Prostate gland (tissue), 2 donors: ENCODE results near the gene EIF3B.

Source experiments
- CTCF ChIP-seq, 4 experiments: fragments of 200-600 bp in 2 of 4; fragments of 450-650 bp in 2 of 4; sonication (generic) in 2 of 4; IDR thresholded peaks; 1 replicate in 3 of 4; 2 replicates in 1 of 4; pipeline ENCODE4 v1.5.1; 2016 to 2019; ENCODE audit warnings: antibody characterized with exemption in 4 of 4, mild to moderate bottlenecking in 2 of 4, moderate library complexity in 2 of 4
- POLR2A ChIP-seq: fragments of 450-650 bp; IDR thresholded peaks from one replicate; pipeline ENCODE4 v1.6.1; 2016; ENCODE audit warnings: antibody characterized with exemption, mild to moderate bottlenecking
- POLR2AphosphoS5 ChIP-seq: sonication (generic); formaldehyde crosslinking; IDR thresholded peaks from one replicate; pipeline ENCODE4 v1.6.1; 2017; ENCODE audit warnings: antibody characterized with exemption

GRCh38 chr7:2307690-2308107 is 46.9 kb upstream of the EIF3B start:
- TF ChIP-seq CTCF (IDR thresholded peaks at IDR 0.05) (no peak), POLR2A (no peak), POLR2AphosphoS5 (no peak)
